T-helper 1 cell treated with Interleukin-12 subunit alpha and Interleukin-12 subunit beta and Interleukin-4 antibody, amounts not matched to agents 30 ng/mL and 1 ng/mL, for 36 hours (primary cell): ENCODE results near the gene HMGB1. TPM values are rescaled to one million over a fixed set of nuclear protein-coding genes. Genes with fewer than 3 reads are reported as not detected.

Experiments used
- intact Hi-C: fragments of 100-400 bp; cut with micrococcal nuclease; formaldehyde crosslinking; loops from one replicate; pipeline ENCODE4 v1.15.1; 2024
- total RNA-seq: library from RNA; stranded (reverse); gene quantifications from 2 replicates; pipeline ENCODE4 v1.2.3, GENCODE V29; 2022

Gene HMGB1
- 570 and 583 TPM in 2 replicates for total RNA-seq

DNA sequence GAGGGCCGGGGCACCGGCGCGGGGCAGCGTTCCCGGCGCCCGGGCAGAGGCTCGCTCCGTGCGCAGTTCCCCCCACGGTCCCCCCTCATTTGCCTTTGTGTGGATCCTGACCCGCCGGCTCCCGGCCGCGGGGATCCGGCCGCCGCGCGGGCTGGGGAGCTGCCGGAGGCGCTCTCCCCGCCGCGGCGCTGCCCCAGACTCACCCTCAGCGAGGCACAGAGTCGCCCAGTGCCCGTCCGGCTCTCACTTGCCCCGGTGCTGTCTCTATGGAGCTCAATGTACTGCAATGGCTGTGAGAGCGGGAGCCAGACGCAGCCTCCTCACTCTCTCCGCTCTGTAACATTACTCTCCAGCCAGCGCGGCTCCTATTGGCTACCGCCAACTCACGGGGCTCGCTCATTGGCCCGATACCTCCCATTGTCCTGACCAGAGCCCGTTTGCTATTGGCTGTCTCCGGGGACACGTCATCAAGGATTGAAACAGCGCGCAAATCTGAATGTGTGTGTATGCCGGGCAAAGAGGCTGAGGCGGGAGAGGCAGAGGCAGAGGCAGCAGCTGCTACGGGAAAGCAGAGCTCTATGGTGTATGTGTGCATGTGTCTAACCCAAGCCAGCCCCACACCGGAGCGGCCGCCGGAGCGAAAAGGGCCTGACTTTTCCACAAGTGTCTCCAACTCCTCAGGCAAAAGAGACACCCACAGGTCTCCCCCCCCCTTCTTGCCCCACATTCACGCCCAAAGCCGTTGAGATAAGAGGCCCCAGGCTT is at the start of gene HMGB1:
HMGB1 (minus strand) TSS at position 344 of the 765 bp plus-strand sequence. CDS start 2,256 bp downstream, outside the sequence.
- intact Hi-C loops: loop anchor here (1.0 to 10.0 kb wide), 19 partner anchors 35 to 871 kb away; partner anchors contain the start of genes KATNAL1, SLC7A1, UBE2L5 and UBL3

DNA sequence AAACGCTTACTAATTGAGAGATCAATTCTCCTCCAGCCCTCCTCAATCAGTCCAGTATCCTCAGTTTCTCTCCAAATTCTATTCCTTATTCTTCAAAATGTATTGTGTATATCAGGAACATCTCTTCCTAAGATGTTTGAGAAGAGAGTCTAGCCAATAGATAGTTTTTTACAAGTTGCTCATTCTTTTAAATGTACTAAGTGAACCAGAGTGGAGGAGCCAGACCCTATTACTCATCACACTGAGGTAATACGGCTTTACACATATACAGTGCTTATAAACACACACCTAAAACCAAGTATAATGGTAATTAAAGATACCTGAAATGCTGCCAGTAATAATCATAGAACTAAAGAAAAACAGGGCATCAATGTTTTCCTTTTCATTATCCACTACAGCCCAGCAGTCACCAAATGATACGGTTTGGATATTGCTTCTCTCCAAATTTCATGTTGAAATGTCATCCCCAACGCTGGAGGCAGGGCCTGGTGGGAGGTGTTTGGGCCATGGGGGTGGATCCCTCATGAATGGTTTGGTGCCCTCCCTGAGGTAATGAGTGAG is 45.2 kb upstream of the HMGB1 start:
- intact Hi-C loops: no loop called here

DNA sequence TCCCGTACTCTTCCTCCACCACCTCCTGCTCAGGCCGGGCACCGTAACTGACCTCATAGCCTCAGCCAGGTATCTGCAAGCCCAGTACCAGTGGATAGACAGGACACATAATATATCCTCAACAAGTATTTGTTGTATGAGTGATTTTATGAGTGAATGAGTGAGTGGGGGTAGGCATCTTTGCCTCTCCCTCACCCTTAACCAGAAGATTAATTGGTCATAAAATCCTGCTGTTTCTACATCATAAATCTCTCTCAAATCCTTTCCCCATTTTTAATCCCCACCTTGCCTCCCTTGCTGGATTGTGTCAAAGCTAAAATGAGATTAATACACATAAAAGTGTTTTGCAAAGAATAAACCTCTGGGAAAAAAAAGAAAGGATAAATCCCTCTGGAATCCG is 44.4 kb upstream of the HMGB1 start:
- intact Hi-C loops: no loop called here

DNA sequence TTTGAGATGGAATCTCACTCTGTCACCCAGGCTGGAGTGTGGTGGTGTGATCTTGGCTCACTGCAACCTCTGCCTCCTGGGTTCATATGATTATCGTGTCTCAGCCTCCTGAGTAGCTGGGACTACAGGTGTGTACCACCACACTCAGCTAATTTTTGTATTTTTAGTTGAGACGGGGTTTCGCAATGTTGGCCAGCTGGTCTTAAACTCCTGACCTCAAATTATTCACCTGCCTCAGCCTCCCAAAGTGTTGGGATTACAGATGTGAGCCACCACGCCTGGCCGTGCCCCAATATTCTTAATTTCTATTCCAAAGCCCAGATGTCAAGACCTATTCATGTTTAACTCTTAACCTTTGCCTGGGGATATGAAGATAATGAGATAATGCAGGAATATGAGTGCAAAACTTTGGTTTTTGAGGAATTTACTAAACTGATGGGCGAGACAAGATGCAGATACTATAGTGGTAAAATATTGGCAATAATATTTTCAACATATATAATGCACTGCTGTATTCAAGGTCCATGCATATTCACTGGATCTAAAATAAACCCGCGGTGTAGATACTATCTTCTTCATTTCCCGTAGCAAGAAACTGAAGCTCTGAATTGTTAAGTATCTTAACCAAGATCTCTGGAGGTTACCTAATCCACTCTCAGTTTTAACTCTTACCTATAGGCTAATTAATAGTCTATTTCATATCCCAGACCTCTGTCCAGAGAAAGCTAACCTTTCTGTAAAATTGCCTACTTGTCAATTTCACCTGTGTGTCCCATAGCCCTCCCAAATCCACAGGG is 43.7 kb upstream of the HMGB1 start:
- intact Hi-C loops: no loop called here

DNA sequence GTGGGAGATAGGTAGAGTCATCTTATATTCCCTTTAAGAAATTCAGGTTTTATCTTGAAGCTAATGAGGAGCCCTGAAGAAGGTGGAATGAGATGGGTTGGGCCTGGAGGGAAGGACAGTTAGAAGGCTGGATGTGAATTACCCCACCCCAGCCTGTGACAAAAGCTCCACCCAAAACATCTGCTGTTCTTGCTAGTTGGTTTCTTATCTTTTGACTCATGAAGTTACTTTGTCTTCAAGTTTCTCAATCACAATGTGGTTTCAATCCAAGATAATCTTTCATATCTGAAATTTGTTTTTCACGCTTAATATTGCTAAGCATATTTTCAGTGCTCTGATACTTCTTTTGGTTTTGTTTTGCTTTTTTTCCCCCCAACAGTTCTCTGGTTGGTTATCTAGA is 38.3 kb upstream of the HMGB1 start:
- intact Hi-C loops: no loop called here

DNA sequence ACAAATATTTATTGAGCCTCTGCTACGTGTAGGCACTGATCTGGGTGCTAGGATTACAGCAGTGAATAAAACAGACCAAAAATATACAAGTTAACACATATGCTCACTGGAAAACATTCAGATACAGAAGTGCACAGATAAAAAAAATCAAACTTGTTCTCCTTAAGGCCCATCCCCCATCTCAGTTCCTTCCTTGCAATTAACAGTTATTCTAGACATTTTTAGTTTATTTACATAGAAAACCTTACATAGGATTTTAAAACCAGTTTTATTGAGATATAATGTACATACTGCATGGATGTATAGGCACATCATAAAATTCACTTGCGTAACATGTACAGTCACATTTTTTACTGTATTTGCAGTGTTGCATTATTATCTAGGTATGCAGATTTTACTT is 36.5 kb upstream of the HMGB1 start:
- intact Hi-C loops: no loop called here

DNA sequence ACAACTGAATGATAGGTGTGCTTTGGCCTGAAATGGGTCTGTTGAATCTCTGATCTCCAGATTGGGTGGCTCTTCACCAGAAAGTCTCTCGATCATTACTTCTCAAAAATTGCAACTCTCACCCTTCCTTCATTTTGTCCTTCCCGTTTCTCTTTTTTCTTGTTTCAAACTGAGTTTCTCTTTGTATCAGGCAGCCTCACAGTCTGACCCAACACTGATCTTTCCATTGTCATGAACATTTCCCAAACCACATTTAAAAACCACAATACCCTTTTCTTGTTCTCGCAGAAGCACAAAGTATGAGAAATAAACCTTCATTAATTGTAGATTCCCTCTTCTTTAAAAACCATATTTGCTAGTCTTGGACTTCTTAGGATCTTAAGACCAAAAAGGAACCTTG is 33.6 kb upstream of the HMGB1 start:
- intact Hi-C loops: no loop called here

DNA sequence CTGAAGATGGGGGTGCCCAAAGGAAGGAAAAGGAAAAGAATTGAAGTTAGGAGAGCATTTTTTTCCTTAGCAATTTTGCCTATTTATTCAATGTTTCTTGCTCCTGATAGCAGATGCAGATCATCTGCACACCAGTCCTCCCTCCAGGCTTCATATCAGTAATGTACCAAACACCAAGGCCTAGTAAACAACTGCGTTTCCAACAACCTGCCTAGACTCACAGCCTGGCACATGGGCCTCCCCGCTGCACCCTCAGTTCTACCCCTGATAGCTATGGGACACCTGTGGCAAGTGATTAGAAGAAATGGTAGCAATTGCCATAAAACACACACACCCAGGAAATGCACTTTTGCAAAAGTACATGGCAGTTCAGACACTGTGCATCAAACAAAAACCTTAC is 30.4 kb upstream of the HMGB1 start:
- intact Hi-C loops: no loop called here

DNA sequence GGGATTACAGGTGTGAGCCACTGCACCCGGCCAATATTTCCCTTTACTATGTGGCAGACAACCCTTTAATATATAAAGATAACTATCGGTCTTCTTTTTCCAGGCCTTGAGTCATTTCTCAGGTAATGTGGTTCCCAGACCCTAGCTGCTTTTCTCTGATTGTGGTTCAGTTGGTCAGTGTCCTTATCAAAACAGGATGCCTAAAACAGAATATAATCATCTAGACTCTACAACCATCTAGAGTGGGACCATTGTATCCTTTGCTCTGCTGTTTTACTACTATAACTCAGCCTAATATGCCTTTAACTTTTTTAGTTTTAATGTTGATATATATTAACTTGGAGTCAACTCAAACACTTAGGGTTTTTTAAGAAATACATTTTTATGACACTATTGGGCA is 30.0 kb upstream of the HMGB1 start:
- intact Hi-C loops: no loop called here

DNA sequence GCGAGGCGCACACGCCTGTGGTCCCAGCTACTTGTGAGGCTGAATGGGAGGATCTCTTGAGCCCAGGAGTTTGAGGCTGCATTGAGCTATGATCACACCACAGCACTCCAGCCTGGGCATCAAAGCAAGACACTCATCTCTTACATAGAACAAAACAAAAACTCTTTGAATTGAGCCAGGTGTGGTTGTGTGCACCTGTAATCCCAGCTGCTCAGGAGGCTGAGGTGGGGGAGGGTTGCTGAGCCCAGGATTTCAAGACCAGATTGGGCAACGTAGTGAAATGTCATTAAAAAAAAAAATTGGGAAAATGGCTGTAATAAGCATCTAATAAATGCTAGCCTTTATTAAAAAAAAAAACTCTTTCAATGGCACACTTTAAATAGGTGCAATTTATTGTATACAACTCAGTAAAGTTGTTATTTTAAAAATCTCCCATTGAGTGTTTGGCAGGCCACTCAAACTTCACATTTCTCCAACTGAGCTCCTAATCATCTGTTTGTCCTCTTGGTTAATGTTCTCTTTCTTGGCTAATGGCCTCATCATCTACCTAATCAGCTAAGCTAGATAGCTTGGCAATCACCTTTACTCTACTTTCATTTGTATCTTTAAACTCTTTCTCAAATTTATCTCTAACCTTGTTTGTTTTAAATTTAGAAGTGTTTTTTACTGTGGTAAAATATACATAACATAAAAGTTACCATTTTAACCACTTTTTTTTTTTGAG is 28.1 kb upstream of the HMGB1 start:
- intact Hi-C loops: no loop called here

DNA sequence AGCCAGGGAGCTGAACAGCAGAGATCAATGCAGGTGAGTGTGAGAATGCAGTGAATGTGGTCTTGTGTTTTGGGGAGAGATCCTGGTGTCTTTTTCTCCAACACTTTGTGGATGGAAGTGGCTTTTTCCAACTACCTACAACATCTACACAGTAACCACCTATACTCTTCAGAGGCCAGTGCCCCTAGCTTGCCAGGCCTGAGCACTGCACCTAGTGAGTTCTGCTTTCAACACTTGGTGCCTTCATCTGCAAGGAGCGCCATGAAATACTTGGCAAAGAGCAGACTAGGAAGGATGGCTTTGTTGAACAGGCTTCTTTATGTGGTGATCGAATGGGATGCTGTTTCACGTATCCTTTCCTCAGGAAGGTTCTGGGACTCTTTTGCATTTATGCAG is 21.3 kb upstream of the HMGB1 start:
- intact Hi-C loops: no loop called here

DNA sequence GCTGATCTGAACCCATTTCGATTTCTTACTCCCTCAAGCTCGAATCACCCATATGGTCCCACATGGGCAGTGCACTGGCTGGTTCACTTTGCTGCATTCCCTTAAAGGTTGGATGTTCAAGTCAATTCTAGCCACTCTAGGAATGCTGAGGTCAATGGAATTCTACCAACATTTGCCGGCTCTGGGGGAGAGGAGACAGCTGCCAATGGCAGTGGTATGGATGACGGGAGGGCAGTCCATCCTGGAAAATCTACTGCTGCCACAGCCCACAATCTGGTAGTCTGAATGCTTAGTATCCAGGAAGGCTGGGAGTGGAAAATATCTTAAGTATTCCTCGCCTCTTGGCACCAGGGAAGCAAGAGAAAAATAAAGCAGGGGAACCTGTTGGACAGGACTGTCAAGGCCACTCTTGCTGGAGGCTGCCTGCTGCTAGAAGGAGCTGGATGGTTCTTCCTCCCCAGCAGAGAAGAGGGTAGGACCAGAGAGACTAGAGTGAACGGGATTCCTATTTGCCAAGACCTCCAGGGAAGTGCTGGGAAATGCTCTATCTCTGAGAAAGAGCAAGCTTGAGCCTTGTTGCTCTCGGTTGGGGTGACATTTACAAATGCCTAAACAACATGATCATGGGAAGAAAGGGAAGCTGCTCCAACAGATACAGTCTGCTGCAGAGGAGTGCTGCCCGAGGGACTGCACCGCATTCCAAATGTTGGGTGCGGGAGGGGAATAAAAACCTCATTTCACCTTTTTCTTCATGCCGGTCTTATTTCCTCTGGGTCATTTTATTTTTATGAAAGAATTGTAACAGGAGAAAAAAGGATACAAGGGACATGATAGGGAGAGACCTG is 20.7 kb upstream of the HMGB1 start:
- intact Hi-C loops: no loop called here

DNA sequence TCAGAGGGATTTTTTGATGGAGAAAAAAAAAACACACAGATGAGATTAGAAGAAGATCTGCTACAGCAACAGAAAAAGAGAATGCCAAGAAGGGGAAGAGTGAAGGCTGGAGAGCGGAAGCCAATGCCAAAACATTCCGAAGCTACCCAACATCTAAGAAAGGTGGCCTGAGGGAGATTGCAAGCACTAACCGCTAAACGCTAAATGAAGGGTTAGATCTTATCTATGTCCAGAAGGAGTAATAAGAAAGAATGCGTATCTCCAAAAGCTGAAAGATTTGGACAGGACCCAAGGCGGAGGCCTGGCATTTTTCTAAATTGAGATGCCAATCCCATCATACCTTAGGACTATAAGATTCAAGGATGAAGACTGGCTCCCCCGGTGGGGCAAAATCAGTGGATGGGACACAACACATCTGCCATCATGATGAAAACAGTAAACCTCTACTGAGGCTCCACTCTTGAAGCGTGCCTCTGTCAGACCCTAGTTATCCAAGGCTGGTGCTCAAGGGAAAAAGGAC is 15.6 kb upstream of the HMGB1 start:
- intact Hi-C loops: no loop called here

DNA sequence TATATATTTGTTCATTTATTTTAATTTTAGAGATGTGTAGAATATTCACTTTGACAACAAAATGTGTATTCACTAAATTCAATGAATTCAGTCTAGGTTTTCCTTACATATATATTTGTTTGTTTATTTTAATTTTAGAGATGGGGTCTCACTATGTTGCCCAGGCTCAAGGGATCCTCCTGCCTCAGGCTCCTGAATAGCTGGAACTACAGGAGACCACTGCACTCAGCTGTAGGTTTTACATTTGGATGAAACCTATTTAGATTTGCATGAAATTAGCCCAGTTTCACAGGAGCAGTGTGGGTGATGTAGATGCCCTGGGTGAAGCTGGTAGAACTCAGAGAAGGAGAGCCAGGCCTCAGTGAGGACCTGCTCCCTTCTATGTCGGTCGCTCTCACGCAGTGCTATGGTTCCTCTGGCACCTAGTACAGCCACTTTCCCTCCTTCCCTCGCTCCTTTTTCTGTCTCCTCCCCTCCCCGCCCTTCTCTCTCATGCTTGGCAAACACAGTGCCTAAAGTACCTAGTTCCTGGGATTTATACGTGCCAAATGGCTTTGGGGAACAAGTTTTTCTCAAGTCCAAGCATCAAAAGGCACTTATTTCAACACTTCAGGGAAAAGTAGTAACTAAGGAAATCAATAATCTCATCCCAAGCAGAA is 14.7 kb upstream of the HMGB1 start:
- intact Hi-C loops: no loop called here

DNA sequence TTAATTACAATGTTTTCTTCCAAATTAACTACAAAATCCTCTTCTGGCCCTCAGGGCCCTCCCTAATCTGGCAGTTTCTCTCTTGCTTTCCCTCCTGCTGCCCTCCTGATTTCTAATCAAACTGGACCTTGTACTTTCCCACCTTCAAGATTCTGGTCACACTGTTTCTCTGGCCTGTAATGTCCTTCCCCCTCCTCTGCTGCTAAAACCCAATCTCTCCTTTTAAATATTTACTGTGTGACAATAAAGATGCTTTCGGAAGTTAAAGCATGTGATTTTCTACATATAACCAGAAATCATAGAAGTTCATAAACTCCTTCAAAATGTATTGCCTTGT is 14.1 kb upstream of the HMGB1 start:
- intact Hi-C loops: no loop called here

DNA sequence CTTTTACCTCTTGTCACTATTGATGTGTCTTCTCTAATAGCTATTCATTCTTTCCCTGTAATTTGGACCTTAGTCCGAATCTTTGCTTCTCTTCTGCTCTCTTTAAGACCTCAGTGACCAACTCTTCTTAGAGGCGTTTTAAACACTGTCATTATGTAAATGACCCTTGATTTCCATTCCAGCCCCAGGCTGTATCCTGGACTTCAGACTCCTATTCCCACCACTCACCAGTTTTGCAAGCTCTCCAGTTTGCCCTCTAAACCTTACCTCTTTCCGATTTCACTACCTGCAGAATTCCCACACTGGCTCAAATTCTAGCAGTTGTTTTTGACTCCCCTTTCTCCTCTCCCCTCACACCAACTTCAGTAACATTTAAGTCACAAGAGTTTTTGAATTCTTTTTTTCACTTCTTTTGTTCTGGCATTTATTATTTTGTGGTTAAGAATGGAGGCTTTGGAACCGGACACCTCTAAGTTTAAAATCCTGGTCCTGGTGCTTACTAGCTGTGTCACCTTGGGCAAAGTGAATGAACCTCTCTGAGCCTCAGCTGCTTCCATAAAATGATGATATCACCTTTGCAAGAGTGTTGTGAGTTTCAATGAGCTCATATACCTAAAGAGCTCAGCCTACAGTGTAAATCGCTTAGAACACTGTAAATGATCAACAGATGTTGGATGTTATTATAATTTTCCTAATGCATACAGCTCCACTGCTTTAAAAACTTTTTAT is 13.6 kb upstream of the HMGB1 start:
- intact Hi-C loops: no loop called here

DNA sequence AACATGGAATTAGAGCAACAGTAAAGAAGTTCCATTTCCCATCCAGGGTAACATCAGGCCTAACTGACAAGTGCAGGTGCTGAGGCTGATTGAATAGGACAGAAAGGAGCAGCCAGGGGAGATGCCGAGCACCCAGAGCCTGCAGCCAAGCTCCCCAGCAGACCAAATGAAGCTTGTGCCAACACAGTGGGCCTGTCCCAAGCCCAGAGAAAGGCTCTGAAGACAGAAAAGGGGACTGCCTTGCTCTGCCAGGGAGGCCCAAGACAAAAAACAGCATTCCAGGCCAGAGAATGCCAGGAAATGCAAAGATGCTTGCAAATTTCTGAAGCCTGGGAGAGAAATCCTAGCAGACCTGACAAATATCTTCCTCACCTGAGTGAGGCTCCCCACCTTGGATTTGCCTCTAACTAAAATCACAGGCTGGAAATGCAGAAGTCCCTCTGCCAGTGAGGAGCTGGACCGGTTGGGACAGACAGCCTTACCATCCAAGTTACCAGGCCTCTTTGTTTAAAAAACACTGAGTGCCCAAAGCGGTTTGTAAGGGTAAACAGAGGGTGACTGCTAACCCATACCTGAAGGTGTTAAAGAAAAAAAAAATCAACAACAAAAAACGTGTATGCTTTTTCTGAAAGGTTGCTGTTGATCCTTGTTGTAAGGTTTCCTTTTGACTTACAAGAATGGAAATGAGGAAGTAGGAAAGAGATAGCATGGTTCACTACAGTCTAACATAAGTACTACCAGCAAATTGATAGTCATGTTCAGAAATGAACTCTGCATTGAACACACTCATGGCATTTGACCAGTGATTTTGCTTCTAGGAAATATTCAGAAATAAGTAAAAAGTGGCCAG is 11.8 kb upstream of the HMGB1 start:
- intact Hi-C loops: no loop called here

DNA sequence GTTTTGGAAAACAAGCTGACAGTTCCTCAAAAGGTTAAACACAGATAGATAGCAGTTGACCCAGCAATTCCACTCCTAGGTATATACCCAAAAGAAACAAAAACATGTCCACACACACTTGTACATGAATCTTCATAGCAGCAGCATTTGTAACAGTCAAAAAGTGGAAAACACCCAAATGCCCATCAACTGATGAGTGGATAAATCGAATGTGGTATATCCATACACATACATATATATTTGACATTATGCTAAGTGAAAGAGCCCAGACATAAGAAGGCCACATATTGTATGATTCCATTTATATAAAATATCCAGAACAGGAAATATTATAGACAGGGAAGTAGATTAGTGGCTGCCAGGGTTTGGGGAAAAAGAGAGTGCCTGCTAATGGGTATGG is 7.9 kb upstream of the HMGB1 start:
- intact Hi-C loops: no loop called here
